ENCODE data around the gene STK24. TPM values are rescaled to one million over a fixed set of nuclear protein-coding genes. Genes with fewer than 3 reads are reported as not detected.

Gene STK24
- total and polyA plus RNA-seq, 2 donors (not counting 1 experiment from before 2014, with no cell fraction given), result 53.2 to 73.1 TPM

DNA sequence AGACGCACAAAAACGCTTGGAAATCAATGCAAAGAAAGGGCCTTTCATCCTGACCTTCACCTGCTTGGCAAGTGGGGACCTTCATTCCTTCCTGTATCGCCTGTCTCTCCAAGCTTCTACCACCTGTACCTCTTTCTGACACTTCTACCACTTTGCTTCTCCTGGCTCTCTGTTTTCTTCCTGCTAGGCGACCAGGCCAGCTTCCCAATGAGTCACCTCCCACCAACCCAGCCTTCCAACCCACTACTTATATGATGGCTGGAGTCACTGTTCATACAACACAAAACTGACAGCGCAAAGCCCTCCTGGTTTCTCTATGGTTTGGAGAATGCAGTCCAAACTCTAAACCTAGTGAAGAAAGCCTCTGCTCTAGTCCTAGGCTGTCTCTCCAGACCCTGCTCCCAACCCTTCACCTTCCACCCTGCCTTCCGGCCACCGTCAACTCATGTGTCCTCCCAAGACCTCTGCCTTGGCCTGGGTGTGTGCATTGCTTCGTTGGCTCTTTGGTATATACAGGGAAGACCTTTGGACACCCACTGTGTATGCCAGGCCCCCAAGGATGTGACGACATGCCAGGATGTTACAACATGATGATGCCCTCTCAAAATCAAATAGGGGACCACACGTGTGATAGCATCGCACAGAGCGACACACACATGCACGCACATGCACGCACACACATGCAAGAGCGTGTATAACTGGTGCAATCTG lies 148.5 kb downstream of the STK24 start:
- peaks cover 16% of the 10 kb centered on the region for H3K36me3 ChIP-seq (ENCODE audit: control insufficient read depth, insufficient read depth, low read length)
- H3K79me2 ChIP-seq (ENCODE audit: control insufficient read depth, insufficient read depth, low read length), result no peaks in the 10 kb centered on the region
- DNase-seq (ENCODE audit: low read depth in 2 of 2), result peak in 1 of 2 donors; percentile 22
- TF ChIP-seq CTCF (conservative IDR thresholded peaks at IDR 0.05 in 1 of 2, IDR thresholded peaks at IDR 0.05 in 1 of 2; ENCODE audit: low read depth in 1 of 2, low read length in 2 of 2) (no peak), EZH2 (IDR thresholded peaks at IDR 0.05; ENCODE audit: low read length, missing control alignments) (no peak)
- no peak overlapping the region for H3K4me2 ChIP-seq (ENCODE audit: extremely low read depth, insufficient read depth, low read length)
- H3K27ac ChIP-seq (ENCODE audit: insufficient read depth, low read length), result no peak overlapping the region
- H3K27me3 ChIP-seq (ENCODE audit: control insufficient read depth, insufficient read depth, low read length), result no peaks in the 10 kb centered on the region
- H2AFZ ChIP-seq (ENCODE audit: low read length), result no peak overlapping the region
- no peaks in the 10 kb centered on the region for H3K9me3 ChIP-seq (ENCODE audit: control insufficient read depth, insufficient read depth, low read depth, low read length)
- H3K4me3 ChIP-seq (replicated peaks in 1 of 4; ENCODE audit: control extremely low read depth in 1 of 4, insufficient read depth in 1 of 4, low read depth in 3 of 4, low read length in 4 of 4), result no peak overlapping the region
- H3K9ac ChIP-seq (ENCODE audit: insufficient read depth, low read length), result no peak overlapping the region
- no peaks in the 10 kb centered on the region for H3K4me1 ChIP-seq (ENCODE audit: control insufficient read depth, extremely low read depth, insufficient read depth, low read length)
- no peaks in the 10 kb centered on the region for H4K20me1 ChIP-seq (ENCODE audit: control insufficient read depth, extremely low read depth, insufficient read depth, low read length)

GRCh38 chr13:98427331-98427995 lies 149.4 kb downstream of the STK24 start:
- Histone ChIP-seq H3K4me3 (replicated peaks in 1 of 4; ENCODE audit: control extremely low read depth in 1 of 4, insufficient read depth in 1 of 4, low read depth in 3 of 4, low read length in 4 of 4) (no peak overlapping the region), H3K27me3 (ENCODE audit: control insufficient read depth, insufficient read depth, low read length) (no peaks in the 10 kb centered on the region), H3K79me2 (ENCODE audit: control insufficient read depth, insufficient read depth, low read length) (no peaks in the 10 kb centered on the region), H4K20me1 (ENCODE audit: control insufficient read depth, extremely low read depth, insufficient read depth, low read length) (no peaks in the 10 kb centered on the region), H2AFZ (ENCODE audit: low read length) (no peak overlapping the region), H3K4me1 (ENCODE audit: control insufficient read depth, extremely low read depth, insufficient read depth, low read length) (no peaks in the 10 kb centered on the region), H3K27ac (ENCODE audit: insufficient read depth, low read length) (no peak overlapping the region), H3K4me2 (ENCODE audit: extremely low read depth, insufficient read depth, low read length) (no peak overlapping the region), H3K9ac (ENCODE audit: insufficient read depth, low read length) (no peak overlapping the region), H3K9me3 (ENCODE audit: control insufficient read depth, insufficient read depth, low read depth, low read length) (no peaks in the 10 kb centered on the region), H3K36me3 (ENCODE audit: control insufficient read depth, insufficient read depth, low read length) (peaks cover 14% of the 10 kb centered on the region)
- DNase-seq (ENCODE audit: low read depth in 2 of 2), result no peak
- TF ChIP-seq CTCF (conservative IDR thresholded peaks at IDR 0.05 in 1 of 2, IDR thresholded peaks at IDR 0.05 in 1 of 2; ENCODE audit: low read depth in 1 of 2, low read length in 2 of 2) (no peak), EZH2 (IDR thresholded peaks at IDR 0.05; ENCODE audit: low read length, missing control alignments) (no peak)

DNA sequence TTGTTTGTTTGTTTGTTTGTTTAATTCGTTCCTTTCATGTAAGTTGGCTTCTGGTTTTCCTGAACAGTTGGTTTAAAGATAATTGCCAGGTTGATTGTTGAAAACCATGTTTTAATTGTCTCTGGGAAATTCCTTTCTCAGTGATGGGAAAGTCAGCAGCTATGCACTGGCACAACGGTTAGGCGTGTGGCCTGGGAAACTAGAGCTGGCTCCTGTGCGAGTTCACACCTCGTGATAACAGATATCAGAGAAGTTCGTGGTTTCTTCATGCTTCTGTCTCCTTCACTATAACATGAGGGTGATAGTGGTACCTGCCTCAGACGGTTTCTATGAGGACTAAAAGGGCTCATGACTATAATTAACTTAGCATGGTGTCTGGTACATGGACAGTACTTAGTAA lies 153.5 kb downstream of the STK24 start:
- H4K20me1 ChIP-seq (ENCODE audit: control insufficient read depth, extremely low read depth, insufficient read depth, low read length), result no peaks in the 10 kb centered on the region
- no peak for TF ChIP-seq EZH2 (IDR thresholded peaks at IDR 0.05; ENCODE audit: low read length, missing control alignments)
- no peak for TF ChIP-seq CTCF (conservative IDR thresholded peaks at IDR 0.05 in 1 of 2, IDR thresholded peaks at IDR 0.05 in 1 of 2; ENCODE audit: low read depth in 1 of 2, low read length in 2 of 2)
- H3K4me1 ChIP-seq (ENCODE audit: control insufficient read depth, extremely low read depth, insufficient read depth, low read length), result no peaks in the 10 kb centered on the region
- H3K4me2 ChIP-seq (ENCODE audit: extremely low read depth, insufficient read depth, low read length), result no peak overlapping the region
- H3K36me3 ChIP-seq (ENCODE audit: control insufficient read depth, insufficient read depth, low read length), result peaks cover 11% of the 10 kb centered on the region
- H3K9ac ChIP-seq (ENCODE audit: insufficient read depth, low read length), result no peak overlapping the region
- no peaks in the 10 kb centered on the region for H3K27me3 ChIP-seq (ENCODE audit: control insufficient read depth, insufficient read depth, low read length)
- H3K9me3 ChIP-seq (ENCODE audit: control insufficient read depth, insufficient read depth, low read depth, low read length), result no peaks in the 10 kb centered on the region
- no peaks in the 10 kb centered on the region for H3K79me2 ChIP-seq (ENCODE audit: control insufficient read depth, insufficient read depth, low read length)
- DNase-seq (ENCODE audit: low read depth in 2 of 2), result no peak
- no peak overlapping the region for H3K4me3 ChIP-seq (replicated peaks in 1 of 4; ENCODE audit: control extremely low read depth in 1 of 4, insufficient read depth in 1 of 4, low read depth in 3 of 4, low read length in 4 of 4)
- H2AFZ ChIP-seq (ENCODE audit: low read length), result no peak overlapping the region
- H3K27ac ChIP-seq (ENCODE audit: insufficient read depth, low read length), result no peak overlapping the region
